Endometrial microvascular endothelial cells (primary cell): ENCODE results near the gene KYNU. TPM values are rescaled to one million over a fixed set of nuclear protein-coding genes. Genes with fewer than 3 reads are reported as not detected.
"Not testable (repeated sequence)": the region's sequence is repeated elsewhere in the genome, so short reads cannot be mapped to it uniquely, and the experiment has no call there.

ENCODE experiments used
- in situ Hi-C: cut with HindIII; loops from 2 replicates; pipeline ENCODE4 v1.10.0; 2017; ENCODE audit warnings: low sequenced_read_pairs, low pct_unique_long_range_greater_than_20kb; ENCODE audit errors: inconsistent ontology term
- total RNA-seq: library from RNA; depleted of rRNA; stranded (reverse); fragments of >200 nt; gene quantifications from one replicate; pipeline ENCODE4 v1.2.3, GENCODE V29; 2015; ENCODE audit errors: inconsistent ontology term

Gene KYNU
- total RNA-seq, 1 donor from 2014 or later, result 13.7 TPM

DNA sequence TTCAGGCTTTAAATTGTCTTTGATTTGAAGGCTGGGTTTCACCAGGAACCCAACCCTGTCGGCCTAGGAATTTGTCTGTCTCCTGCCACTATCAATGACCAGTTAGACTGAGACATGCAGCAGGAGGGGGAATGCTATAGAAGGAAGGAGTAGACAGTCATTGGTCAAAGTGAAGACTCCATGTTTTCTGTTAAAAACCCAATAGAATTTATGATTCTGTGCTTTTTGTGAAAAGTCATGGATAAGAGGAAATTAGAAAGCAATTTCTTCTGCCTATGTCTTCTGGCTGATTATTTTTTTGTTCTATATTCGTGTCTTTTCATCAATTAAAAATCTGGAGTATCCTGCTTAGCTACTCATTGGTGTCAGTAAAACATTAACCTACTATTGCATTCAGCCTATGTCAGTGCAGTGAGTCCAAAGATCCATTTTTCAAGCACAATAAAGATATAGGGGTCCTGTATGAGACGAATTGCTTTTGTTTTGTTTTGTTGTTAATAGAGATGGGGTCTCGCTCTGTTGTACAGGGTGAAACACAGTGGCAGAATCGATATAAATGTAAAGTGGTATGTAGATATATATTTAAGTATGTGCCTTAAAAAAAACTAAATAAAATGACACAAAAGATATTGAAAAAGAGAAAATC is 7.9 kb upstream of the KYNU start:
- in situ Hi-C loops, result no loop called here

DNA sequence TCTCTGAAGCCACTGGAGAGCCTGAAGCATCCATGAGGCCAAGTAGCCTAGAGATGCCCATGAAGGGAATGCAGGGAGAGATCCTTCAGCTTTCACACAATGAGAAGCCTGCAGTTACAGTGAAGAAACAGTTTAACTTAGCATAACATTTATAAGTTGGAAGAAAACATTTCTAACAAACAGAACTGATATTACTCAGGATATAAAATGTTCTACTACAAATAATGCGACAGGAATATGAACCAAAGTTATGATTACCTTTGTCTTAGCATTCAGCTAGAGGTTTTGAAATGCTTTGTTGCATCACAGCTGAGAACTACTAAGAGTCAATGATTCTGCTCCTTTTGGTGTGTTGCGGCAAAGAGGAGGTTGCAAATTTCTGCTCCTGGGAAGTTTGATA is 6.9 kb upstream of the KYNU start:
- in situ Hi-C loops, result no loop called here

DNA sequence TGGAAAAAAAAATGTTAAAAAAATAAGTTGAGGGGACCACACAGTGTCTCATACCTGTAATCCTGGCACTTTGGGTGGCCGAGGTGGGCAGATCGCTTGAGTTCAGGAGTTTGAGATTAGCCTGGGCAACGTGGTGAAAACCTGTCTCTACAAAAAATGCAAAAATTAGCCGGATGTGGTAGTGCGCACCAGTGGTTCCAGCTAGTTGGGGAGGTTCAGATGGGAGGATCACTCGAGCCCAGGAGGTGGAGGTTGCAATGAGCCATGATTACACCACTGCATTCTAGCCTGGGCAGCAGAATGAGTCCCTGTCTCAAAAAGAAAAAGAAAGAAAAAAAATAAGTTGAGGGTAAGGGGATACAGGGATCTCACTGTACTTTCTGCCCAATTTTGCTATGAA is 6.1 kb upstream of the KYNU start:
- in situ Hi-C loops, result no loop called here

DNA sequence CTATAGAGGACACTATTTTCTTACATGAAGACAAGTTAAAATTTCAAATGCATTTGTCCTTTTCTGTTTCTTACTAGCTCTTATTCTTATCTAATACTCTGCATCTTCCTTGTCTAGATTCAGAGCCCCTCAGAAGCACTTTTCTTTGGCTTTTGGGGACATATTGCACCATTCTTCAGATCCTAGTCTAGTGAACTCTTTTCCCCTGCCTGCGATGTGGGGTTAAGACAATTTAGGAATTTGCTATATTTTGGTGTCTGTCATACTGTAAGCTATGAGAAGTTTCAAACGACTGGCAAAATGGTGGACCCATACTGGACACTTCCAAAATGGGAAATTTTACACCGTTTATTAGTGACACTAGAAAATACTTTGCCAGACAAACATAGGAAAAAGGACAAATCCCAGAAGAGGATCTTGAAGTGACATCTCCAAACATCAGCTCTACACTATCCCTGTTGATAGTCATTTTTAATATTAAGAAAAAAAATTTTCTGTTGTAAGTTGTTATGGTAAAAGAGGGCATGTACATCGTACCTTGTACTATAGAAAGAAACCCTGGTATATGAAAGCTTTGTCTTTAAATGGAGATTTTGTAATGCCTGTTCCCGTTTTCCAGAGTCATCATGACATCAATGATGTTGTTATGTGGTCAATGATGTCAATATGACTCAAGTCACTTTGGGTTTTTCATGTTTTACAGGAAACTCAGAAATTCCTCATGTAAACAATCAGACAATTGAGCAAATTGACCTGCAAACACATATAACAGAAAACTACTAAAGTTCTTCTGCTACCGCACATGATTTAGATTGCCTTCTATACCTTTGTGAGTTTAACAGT is 4.4 kb upstream of the KYNU start:
- in situ Hi-C loops, result no loop called here

DNA sequence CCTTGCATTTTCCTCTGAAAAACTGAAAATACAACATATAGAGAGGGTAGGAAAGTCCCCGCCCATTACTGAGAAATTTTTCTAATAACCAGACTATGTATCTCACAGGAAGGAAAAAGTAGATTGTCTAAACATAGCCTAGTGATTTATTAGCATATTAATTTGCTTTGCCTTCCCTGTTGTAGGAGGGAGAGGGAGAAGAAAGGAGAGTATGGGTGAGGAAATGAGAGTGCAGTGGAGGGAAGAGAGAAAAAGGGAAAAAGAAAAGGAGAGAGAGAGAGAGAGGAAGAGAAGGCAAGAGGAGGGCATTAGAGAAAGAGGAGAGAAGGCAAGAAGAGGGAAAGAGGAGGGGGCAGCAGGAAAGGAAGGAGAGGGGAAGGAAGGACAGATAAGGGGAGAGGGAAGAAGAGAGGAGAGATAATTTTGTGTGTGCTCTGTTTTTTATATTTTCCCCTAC is 3.6 kb upstream of the KYNU start:
- in situ Hi-C loops, result no loop called here

DNA sequence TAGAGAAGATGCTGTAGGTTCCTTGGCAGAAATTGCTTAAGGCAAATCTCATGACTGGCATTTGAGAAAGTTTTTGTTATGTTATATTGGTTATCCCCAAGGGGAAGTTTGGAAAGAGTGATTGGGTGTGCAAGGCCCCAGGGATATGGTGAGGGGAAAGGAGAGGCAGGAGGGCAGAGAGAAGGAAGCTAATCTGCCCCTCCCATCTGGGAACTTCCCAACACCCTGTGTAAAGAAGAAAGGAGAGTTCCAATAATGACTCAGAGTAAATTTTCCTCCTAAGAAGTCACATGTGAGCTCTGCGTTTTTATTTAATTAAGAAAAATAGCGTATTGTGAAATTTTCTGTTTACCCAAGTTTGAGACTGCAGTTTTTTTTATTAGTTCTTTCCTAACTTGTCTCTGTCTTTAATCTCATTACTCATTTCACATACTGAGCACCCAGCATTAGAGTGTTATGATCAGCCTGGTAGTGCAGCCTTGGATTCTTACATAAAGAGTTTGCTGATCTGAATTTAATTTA is 3.1 kb upstream of the KYNU start:
- in situ Hi-C loops, result no loop called here

DNA sequence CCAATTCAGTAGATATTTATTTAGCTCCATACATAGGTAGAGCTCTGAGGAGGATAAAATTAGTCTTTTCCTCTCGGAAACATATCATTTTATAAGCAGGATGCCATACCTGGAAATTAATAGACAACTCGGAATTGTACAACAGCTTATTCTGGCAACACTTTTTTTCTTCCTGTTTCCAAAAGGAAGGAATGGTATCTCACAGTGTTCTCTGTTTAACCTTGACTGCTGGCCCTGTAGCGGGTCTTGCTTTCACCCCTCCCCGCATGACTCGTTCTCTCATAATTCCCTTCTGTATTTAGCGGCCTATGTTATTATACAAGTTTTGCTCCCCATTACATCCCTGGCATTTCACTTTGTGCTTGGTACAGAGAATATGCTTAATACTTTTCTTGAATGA is 2.5 kb upstream of the KYNU start:
- in situ Hi-C loops, result no loop called here

DNA sequence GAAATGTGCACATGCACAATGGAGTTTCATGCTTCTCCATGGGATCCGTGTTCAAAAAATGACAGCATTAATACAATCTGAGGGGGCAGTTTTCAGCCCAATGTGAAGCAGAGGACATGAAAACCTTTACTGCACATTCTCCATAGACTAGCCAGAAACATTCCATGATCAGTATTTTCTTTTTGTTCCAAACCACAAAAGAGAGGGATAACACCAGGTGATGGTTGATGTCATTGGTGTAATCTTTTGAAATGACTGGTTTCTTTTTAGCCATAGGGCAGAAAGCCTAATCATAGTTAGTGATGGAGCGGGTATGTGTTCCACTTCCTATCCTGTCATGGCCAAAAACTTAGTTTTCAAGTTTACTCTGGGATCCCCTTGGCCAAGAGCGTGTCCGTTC is 1.8 kb upstream of the KYNU start:
- in situ Hi-C loops, result no loop called here

DNA sequence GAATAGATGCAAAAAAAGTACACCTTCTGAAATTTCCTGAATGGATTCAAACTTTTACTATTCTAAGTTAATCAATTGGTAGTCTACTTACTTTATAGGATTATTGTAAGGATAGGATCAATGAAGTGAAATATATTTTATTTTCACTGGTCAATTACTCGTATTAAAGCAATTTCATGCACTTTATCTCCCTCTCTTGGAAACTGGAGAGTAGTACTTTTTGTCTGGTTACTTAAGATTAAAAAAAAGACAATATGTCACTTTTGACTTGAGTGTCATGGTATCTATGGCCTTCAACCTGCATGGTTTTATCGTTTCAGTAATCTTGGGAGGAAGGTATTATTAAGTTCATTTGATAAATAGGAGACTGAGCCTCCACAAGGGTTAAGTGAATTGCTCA is 1.0 kb upstream of the KYNU start:
- in situ Hi-C loops, result no loop called here

DNA sequence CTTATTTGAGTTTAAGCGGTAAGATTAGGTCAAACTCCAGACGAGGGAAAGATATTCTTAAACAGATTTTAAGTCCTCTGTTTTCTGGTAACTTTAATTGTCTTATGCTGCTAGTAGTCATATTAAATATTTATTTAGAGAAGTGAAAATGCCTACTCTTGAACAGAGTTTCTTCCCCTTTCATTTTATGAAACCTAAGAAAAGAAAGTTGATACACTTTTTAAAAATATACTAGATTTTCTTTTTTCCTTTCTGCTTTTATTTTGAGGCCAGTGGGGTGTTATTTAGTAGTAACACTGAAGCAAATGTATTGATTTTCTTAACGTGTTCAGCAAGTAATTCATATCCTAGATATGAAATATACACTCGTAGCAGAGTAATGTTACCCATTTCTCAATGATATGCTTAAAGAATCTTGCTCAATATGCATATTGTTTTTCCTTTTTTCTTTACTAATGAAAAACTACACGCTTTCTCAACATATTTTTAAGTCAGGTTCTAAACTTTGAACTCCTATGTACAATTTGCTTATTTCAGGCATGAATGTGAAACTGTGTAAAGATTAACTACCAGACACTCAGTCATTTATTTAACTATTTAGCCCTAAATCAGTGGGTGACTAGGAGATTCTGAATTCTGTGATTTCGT is 691 bp downstream of the KYNU start:
- in situ Hi-C loops, result no loop called here

DNA sequence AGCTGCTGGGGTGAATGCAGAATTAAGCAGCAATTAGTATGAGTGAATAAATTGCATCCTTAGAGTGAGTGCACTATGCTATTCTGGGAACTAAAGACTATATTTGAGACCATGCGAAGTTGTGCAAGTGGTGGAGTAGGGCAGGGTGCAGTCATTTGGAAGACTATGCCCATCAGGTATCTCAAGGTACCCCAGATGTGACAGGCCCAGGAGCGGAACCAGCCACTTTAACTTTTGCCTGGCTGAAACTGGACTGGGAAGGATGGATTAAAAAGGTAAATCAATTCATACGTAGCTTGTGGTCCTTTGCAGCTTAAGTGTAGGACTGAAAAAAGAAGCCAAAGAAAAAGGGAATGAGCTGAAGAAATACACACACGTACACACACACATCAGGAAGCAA is 1.7 kb downstream of the KYNU start:
- in situ Hi-C loops, result no loop called here

DNA sequence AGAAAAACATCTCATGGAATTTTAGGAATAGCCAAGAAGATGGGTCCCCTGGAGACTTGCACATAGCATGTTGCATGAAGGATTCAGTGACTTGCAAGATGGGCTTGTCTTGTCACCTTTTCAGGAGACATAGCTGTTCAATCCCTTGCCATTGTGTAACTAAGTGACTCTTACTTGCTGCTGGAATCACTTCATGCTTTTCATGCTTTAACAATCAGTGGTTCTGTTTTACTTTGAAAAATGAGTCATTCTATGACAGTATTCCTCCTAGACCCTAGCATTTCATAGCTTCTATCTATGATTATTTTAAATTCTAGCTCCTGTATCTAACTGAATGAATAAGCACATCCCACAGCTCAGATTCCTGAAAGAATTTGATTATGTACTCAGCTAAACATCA is 2.8 kb downstream of the KYNU start:
- in situ Hi-C loops, result no loop called here

DNA sequence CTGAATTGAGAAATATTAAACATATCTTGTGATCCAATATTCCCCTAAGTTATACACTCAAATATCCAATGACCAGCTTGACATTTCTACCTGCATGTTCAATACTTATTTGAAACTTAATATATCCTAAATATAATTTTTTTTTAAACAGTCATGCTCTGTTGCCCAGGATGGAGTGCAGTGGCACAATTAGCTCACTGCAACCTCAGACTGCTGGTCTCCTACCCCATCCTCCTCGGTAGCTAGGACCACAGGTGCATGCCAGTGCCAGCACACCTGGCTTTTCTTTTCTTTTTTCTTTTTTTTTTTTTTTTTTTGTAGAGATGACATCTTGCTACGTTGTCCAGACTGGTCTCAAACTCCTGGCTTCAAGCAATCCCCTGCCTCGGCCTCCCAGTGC is 4.2 kb downstream of the KYNU start:
- in situ Hi-C loops, result no loop called here

DNA sequence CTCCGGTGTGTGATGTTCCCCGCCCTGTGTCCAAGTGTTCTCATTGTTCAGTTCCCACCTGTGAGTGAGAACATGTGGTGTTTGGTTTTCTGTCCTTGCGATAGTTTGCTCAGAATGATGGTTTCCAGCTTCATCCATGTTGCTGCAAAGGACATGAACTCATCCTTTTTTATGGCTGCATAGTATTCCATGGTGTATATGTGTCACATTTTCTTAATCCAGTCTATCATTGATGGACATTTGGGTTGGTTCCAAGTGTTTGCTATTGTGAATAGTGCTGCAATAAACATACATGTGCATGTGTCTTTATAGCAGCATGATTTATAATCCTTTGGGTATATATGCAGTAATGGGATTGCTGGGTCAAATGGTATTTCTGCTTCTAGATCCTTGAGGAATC is 5.0 kb downstream of the KYNU start:
- in situ Hi-C loops, result not testable (repeated sequence)

DNA sequence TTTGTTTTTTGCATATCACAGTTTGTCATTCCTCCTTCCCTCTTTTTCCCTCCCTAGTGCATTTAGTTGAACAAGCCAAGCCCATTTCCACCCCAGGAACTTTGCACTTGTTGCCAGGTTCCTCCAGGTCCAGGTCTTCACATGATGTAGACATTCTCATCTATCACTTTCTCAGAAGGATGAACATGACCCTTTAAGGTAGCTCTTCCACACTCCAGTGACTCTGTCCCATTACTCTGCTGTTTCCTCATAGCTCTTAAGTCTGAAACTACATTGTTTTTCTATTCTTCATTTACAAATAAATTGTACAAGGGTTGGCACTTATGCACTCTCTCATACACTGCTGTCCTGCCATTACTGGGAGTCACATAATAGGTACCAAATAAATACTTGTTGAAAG is 6.1 kb downstream of the KYNU start:
- in situ Hi-C loops, result no loop called here

DNA sequence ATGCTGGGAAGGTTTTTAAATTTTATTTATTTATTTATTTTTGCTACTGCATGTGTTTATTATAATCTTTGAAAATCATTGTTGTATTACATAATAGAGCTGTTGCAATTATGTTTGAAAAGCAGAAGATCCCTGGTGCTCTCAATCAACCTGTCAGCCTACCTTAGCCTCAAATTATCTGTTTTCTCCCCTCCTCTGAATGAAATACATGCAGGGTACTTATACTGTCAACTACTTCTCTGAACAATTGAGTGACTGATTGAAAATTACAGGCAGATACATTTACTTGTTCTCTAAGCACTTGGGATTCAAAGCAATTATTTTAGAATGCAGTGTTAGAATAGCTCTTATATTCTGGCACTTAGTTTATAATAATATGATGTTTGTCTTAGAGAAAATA is 8.1 kb downstream of the KYNU start:
- in situ Hi-C loops, result no loop called here

DNA sequence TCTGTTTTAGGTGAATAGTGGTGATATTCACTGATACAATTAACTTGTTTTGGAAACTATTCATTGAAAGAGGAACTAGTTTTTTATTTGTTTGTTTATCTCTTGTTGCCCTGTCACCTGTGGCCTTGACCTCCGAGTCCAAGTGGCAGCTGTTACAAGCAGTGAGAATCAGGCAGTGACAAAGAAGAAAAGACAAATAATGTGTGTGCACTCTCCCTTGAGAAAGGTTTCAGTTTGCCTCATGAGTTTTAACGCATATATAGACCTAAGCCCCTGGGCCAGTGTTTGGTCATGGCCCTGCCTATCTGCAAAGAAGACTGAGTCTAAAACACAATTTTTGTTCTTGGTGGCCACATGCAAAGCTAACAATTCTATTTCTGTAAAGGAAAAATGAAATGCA is 15.3 kb downstream of the KYNU start:
- in situ Hi-C loops, result no loop called here

DNA sequence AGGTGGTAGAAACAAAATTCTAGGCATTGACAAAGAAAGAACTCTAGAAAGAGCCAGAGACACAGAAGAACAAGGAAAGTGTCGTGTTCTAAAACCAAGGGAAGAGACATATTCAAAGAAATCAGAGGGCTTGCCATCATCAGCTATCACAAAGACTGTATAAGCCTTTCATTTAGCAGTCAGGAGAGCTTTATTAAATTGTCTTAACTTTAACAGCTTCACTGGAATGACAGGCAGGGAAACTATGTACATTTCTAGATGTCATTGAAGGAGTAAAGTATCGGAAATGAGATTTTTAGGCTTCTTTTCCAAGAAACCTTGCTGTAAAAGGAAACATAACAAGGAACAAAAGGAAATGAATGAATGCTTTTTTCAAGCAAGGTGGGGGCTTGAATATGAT is 15.8 kb downstream of the KYNU start:
- in situ Hi-C loops, result no loop called here

DNA sequence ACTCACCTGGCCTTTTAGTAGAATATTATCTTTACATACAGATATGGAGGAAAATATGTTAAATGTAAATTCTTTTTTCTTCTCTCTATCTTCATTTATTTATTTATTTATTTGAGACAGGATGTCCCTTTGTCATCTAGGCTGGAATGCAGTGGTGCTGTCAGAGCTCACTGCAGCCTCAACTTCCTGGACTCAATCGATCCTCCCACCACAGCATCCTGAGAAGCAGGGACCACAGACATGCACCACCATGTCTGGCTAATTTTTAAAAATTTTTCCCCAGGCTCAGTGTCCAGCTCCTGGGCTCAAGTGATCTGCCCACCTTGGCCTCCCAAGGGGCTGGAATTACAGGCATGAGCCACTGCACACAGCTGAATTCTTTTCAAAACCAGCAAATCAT is 20.3 kb downstream of the KYNU start:
- in situ Hi-C loops, result no loop called here

DNA sequence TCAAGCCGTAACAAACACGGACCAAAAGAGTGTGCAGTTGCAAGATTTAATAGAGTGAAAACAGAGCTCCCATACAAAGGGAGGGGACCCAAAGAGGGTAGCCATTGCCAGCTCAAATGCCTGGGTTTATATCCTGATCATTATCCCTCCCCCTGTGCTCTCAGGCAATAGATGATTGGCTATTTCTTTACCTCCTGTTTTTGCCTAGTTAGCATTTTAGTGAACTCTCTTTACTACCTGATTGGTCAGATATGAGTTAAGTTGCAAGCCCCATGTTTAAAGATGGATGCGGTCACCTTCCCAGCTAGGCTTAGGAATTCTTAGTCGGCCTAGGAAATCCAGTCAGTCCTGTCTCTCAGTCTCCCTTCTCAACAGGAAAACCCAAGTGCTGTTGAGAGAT is 22.9 kb downstream of the KYNU start:
- in situ Hi-C loops, result not testable (repeated sequence)
